SU-DHL-6 (cell line): Measurements from ENCODE around the gene ZNF33A.

Source experiments
- CTCF ChIP-seq: fragments of 200-600 bp; sonication (generic); IDR thresholded peaks from one replicate; pipeline ENCODE4 v1.5.1; 2017; ENCODE audit warnings: antibody characterized with exemption, mild to moderate bottlenecking, low read length, moderate library complexity; ENCODE audit not compliant: insufficient read depth, poor library complexity, severe bottlenecking
- EZH2phosphoT487 ChIP-seq: fragments of 200-600 bp; sonication (generic), shearing (Covaris generic); conservative IDR thresholded peaks from 2 replicates; pipeline ENCODE4 v1.6.1; 2018; ENCODE audit warnings: mild to moderate bottlenecking, antibody characterized with exemption, low read length, moderate library complexity, mixed read lengths

- no peak for TF ChIP-seq CTCF
- no peak for TF ChIP-seq EZH2phosphoT487
Measured at GRCh38 chr10:38047666-38048065, 37.2 kb downstream of the ZNF33A start.
